DMS53 treated with DMSO at 0.1 percent for 48 hours (cell line): ENCODE measurements around the gene FNDC8.
"Not testable (repeated sequence)": the region's sequence is repeated elsewhere in the genome, so short reads cannot be mapped to it uniquely, and the experiment has no call there.

ENCODE experiments used
- DNase-seq: peaks from one replicate; lab custom pipeline; 2025; ENCODE audit not compliant: unreplicated experiment; lab: John Stamatoyannopoulos, UW

The FNDC8 gene

DNA sequence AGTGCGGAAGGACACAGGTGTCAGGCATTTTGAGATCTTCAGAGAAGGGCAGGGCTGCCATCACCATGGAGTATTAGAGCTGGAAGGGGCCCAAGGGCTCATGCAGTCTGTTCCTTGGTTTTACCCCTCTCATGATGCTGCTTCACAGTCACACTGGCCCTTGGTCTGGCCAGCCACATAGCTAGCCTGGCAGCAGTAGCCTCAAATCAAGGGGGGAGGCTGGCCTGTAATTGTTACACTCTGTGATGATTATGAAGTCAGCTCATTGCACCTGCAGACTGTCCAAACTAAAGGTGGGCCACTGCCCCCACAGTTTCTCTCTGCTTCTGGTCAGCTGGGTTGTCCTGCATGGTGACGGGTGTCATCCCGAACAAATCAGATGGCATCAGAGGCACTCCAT, at the start of gene FNDC8:
Gene FNDC8 (plus strand): TSS at position 301 of the 400 bp plus-strand sequence. CDS start 79 bp downstream, at position 380.
- no peak for DNase-seq

DNA sequence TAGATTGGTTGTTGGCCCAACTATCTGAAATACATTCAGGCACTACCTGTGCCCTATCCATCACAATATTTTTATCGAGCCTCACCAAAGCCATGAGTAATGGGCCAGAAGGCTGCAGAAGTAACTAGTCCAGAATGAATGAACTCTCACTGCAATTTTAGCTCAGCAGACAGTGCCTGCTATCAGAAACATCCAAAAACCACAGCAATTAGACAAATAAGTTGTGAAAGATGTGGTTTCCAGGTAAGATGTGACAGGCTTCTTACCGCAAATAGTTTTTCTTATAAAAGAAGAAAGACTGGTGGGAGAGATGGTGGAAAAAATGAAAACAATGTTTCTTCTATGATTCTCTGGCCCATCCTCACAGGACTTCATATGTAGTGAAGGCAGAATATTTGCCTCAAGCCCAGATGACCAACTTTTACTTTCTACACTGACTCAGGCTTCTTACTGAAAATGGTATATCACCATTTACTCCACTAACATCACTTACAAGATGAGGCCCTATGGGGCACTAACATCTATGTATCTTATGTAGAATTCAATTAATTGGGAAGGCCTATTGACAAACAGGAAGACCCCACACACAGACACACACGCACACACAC, 48.1 kb upstream of the FNDC8 start:
- no peak for DNase-seq

DNA sequence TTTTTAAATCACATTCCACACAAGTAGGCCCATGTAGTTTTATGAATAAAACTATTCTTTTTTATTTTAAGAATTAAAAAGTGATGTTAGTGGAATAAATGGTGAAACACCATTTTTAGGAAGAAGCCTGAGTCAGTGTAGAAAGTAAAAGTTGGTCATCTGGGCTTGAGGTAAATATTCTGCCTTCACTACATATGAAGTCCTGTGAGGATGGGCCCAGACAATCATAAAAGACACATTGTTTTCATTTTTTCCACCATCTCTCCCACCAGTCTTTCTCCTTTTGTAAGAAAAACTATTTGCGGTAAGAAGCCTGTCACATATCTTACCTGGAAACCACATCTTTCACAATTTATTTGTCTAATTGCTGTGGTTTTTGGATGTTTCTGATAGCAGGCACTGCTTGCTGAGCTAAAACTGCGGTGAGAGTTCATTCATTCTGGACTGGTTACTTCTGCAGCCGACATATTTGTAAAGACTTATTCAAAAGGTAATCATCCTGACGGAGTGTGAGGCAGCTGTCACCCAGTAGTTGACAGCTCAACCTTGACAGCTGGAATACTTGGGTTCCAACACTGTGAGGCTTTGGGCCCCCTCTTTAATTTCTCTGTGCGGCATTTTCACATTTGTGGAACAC, 47.3 kb upstream of the FNDC8 start:
- no peak for DNase-seq

DNA sequence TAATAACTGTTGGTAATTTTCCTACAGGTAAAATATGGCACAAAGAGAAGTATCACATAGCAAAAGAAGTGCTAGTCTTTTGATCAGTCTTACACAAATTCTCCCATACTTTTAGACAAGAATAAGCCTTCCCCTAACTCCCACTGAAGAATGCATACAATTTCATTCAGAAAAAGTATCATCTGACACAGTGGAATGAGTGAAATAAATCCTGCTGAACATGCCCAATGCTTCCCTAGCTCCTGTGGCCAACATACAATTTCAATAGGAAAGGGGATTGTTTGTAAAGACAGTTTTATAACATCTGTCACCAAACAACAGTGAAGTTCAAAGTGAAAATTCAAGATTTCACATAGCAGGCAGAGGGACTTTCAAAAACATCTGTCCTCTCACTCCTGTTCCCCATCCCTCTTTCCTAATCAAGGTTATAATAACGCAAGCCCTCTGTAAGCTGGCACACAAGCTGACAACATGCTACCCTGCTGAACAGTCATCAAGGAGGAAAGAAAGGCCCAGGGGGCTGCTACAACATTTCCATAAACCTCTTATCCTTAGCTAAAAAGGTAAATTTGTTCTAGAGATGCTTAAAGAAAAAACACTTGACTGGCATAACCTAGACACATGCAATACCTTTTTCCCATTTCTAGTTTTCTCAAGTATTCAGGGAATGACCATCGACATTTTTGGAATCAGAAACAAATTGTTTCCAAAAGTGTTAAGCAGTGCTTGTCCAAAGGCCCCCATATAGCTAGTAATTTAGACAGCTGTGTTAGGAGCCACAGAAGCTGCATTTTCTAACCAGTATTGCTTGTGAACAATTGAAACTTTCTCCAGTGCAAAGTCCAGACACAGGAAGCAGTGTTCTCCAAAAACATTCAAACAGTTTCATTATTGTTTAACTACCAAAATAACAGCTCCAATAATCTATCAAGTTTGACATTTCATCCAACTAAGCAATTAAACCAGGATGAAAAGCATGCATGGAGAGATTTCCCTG, 46.4 kb upstream of the FNDC8 start:
- DNase-seq = no peak

DNA sequence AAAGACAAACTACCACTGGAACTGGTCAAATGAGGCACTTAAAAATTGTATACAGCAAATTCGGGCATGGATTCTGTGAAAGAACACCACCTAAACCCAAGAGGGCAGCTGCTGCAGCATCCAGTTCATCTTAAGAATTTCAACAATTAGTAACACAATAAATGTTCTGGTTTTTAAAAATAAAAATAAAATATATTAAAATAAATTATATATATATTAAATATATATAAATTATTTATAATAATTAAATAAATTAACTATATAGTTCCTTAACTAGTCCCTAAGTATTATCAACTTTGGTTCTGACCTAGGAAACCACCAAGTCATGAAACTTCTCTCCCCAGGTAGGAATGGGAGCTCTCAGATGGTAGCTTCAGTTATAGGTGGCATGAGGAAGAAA, 44.5 kb upstream of the FNDC8 start:
- no peak for DNase-seq

DNA sequence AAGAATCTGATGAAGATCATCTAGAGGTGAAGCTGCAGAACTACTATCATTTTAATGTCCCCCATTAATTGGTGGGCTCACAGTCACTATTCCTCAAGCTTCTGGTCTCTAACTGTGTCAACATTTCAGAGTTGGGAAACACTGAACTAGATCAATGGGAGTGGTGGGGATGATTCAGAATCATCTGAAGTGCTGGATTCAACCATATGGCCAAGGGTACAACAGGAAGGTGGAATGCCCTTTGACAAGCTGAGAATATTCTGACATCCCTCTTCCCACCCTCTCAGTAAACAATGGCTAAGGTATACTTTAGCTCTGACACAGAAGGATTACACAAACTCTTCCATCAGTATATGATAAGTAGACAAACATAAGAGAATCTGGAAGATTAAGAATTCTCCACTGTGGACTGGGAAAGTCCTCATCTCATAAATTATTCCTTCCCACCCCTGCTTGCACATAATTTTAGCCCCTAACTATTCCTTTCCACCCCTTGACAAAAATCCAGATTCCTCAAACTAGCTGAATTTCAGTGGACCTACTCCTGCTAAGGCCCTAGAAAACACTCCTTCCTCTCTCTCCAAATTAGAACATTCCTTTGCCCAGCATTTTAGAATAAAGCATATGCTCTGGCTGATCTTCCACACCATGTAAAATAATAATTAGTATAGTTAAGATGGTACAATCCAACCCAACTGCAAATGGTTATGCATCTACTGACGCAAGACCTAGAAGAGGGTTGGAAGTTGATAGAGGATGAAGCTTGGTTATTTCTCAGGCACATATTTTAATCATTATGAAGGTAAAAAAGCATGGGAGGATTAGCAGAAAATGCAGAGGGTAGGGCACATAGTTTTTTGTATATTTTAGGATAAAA, 41.6 kb upstream of the FNDC8 start:
- no peak for DNase-seq

DNA sequence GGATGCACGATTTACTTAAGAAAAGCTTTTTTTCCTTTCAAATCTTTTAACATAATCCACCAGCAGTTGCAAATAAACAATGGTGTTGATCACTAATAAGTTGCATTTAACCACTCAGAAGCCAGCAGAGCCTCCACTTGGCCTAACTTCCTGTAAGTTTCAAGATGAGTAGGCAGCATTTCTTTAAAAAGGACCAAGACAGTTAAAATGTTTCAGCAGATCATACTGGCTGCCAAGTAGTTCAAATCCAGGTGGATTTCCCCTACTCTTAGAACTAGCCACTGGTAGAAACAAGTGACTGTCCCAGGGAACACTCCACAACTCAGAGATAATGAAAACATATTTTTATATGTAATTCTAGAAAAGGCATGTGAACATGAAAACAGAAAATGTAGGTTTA, 40.9 kb upstream of the FNDC8 start:
- no peak for DNase-seq

DNA sequence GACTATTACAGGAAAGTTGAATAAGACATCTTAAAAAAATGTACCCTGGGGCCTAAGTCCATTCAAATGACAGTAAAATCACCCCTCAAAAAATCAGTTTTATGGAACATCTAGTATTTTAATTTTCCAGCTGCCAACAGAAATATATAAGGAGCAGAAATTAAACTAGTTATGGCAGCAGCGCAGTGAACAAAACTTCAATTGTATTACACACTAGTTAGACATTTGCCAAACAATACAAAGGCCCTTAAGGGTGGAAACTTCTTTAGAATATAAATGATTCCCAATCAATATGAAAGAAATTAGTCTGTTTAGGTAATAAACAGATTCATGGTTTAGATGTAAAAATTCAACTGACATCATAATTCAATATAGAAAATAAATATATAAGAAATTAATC, 39.8 kb upstream of the FNDC8 start:
- DNase-seq = no peak

DNA sequence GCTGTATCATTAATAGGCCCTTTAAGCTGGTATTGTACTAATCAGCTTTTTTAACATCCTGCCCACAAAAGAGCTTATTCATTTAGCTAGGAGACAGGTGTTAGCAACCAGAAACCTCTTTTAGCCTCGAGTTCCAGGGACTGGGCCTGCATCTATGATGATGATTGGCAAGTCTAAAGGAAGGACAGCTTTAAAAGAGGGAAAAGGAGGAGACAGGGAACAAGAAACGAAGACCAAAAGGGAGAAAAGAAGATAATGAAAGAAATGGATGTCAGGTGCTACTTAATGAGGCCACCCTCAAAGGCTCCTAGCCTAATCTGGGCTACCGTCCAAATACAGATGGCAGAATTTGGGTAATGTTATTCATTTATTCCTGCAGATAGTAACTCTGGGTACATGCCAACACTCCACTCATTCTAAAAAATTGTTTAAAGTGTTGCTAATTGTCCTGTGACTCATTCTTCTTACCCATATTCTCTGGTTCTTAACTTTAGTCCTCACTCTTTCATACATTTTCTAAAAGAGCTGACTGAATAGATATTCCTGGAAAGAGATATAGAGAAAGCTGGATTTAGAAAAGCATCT, 39.2 kb upstream of the FNDC8 start:
- DNase-seq = no peak

DNA sequence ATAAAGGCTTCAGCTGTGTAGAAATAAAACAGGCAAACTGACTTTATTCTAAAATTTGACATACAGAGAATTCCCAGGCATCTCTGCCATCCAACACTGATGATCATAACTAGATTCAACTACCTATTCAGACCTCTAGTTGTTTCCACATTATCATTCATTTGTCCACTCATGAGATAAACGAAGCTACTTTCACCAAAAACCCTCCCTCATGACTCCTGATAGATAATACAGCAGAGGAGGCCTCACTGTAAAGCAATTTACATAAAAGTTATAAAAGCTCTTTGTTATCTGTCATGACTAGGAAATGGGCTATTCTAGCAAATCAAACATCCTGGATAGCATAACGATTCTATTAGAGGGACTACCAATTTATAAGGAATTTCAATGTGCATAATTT, 38.3 kb upstream of the FNDC8 start:
- DNase-seq = no peak

DNA sequence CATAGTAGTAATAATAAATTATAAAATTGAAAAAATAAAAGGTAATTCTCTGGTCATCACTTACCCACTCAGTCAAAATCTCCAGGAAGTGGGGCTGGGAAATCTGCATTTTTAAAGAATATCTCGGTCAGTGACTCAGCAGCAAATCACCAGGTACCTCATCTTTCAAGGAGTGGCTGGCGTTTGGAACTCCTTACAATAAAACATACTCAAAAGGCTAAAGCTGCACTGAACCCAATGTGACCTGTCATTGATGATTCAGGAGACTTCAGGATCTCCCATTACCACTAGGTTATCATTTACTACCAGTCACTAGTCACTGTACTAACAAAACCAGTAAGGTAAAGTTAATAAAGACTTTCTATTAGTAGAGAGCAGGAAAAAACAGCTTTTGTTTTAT, 36.4 kb upstream of the FNDC8 start:
- DNase-seq = no peak

DNA sequence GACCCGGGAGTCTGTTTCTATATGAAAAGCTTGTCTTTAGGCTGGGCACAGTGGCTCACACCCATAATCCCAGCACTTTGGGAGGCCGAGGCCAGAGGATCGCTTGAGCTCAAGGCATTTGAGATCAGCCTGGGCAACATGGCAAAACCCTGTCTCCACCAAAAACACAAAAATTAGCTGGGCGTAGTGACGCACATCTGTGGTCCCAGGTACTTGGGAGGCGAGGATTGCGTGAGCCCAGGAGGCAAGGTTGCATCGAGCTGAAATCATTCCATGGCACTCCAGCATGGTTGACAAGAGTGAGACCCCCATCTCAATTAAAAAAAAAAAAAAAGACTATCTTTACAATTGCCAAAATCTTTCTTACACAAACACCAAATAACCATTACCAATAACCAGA, 35.3 kb upstream of the FNDC8 start:
- no peak for DNase-seq

DNA sequence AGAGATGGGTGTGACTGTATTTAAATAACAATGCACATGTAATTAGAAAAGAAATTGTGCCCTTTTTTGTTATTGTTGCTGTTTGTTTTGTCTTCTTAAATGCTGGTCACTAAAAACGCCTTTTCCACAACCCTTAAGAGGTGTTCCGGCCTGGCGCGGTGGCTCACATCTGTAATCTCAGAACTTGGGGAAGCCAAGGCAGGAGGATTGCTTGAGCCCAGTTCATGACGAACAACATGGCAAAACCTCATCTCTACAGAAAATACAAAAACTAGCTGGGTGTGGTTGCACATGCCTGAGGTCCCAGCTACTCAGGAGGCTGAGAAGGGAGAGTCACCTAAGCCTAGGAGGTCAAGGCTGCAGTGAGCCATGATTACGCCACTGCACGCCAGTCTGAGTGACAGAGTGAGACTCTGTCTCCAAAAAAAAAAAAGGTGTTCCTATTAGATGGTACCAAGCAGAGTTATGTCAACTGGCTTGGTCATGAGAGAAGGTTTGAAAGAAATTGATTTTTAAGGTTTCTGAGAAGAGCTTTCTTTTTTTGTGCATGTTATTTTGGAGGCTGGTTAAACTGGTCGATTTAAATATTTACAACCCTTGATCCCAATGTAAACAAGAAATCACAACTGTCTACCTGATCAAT, 34.4 kb upstream of the FNDC8 start:
- no peak for DNase-seq

DNA sequence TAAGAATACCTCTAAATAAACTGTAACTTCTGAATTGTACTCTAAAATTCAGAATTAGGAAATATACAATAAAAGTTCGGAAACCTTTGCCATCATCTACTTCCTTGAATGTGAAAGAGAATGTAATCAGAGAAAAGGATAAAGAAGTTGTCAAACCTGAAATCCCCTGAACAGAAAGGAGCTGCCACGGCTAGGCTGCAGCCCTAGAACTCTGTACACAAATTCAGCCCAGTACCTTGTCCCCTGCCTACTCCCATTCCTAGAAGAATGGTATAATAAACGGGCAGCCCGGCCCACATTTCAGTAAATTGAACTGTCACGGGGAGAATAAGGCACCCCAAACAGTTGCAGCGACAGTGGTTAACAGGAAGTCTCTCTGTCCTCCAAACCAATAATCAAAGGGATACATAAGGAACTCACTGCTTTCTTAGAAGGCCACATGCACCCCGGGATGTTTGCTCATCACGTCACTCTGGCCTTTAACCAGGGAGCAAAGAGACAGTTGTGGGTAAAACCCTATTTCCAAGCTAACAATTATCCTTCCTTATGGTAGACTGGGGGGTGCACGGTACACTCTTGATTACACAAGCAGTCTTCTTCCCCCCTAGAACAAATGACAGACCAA, 33.6 kb upstream of the FNDC8 start:
- peak; percentile 35 for DNase-seq

DNA sequence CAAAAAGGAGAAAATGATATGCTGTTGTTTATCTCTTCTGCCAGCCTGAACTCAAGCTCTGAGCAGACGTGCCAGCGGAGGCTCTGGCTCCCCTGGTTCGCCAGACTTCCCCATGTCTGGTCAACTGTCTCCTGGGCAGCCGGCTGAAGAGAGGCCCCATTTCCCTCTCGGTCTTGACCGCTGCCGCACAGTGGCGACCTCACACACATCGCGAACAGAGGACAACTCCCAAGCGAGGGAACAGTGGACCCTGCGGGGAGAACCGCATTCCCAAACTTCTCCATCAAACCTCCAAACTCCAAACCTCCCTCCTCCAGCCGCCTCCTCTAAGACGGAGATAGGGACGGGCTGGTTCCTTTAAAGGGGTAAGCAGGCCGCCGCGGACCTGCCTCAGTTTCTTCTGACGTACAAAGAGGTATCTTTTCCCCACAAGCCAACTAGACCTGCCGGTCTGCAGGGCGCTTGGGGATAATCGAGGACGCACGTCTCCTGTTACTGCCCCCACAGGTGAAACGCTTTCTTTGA, 33.0 kb upstream of the FNDC8 start:
- peak; percentile 35 for DNase-seq

DNA sequence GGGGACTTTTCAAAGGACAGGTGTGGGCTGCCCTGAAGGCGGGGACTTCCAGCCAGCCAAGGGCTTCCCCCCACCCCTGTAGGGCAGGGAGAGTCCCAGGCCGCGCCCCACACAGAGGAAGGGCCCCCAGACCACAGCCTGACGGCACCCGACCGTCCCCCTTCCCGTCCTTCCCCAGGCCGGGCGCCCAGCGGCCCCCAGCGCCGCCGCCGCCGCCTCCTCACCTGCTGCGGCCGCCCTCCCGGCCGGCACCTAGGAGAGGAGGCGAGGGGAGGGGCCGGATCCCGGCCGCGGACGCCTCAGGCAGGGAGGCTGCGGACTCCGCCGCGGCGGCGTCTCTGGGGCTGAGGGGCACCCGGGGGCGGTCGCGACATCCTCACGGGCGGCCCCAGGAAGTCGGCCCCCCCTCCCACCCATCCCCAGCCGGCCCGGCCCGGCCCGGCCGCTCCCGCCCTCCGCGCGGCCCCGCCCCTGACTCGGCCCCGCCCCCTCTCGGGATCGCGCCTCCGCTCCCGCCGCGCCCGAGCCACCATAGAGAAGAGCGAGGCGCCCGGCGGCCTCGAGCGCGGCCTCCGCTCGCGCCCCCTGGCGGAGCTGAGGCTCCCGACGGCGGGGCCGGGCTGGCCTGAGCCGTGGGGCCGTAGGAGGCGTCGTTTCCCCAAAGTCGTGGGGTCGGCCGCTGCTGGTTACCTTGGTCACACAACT, 32.4 kb upstream of the FNDC8 start:
- DNase-seq = peak; percentile 53

DNA sequence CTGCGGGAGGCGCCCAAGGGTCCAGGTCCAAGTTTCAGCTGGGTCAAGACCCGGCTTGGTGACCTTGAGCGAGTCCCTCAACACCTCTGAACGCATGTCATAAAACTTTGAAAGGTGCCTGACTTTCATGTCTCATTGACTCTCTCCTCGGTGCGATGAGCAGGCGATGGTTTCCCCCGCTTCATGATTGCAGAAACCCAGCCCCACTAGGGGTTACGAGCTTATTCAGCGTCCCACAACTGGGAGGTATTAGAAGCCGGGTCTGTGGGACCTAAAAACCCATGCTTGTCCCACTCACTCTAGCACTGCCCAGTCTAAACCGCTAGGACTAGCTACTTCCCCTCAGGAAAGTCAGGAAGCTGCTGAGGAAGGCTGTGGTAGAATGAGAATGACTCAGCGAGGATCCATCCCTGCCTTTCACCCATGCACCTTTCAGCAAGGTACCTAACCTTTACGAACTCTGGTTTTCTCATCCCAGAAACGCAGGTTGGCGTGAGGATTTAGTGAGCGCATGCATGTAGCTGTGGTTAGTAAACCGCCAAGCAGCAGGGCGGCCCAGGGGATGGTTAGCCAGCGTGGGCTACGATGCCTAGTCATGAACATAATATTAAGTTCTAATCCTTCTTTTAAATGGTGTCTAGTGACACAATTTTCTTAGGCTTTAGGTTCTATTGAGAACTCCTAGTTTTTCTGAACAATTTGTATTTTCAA, 31.7 kb upstream of the FNDC8 start:
- DNase-seq = peak; percentile 47

DNA sequence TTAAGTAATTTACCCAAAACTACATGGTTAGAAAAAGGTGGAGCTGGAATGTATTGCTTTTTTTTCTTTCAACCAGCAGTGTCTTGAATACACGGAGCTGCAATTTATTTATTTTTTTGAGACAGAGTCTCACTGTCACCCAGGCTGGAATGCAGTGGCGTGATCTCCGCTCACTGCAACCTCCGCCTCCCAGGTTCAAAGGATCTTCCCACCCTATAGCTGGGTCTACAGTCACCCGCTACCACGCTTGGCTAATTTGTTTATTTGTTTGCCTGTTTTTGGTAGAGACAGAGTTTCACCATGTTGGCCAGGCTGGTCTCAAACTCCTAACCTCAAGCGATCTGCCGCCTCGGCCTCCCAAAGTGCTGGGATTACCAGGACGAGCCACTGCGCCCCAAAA, 30.7 kb upstream of the FNDC8 start:
- DNase-seq = not testable (repeated sequence)
